ENCODE measurements around the gene LRRC75A. TPM values are rescaled to one million over a fixed set of nuclear protein-coding genes. Genes with fewer than 3 reads are reported as not detected.
A peak's percentile ranks its signal among the peaks of the same experiment; 100 is the strongest.

LRRC75A gene
- total and polyA plus RNA-seq, 2 donors (not counting 1 experiment from before 2014, with no cell fraction given): 2.0 to 3.4 TPM

- ATAC-seq (ENCODE audit: low read depth) (no peak), DNase-seq (no peak)
- H3K27me3 ChIP-seq (replicated peaks in 1 of 4; ENCODE audit: control extremely low read depth in 1 of 4, control insufficient read depth in 3 of 4, insufficient read depth in 4 of 4, low read length in 3 of 4): no peaks in the 10 kb centered on the region
- H3K27me3 Mint-ChIP-seq: no peaks in the 10 kb centered on the region
- no peaks in the 10 kb centered on the region for H3K36me3 ChIP-seq (replicated peaks in 1 of 2; ENCODE audit: control extremely low read depth in 1 of 2, control insufficient read depth in 1 of 2, extremely low read depth in 1 of 2, insufficient read depth in 2 of 2, low read length in 1 of 2)
- no peaks in the 10 kb centered on the region for H4K20me1 ChIP-seq (ENCODE audit: control insufficient read depth, insufficient read depth, low read length, poor library complexity, severe bottlenecking)
- H3K79me2 ChIP-seq (ENCODE audit: control insufficient read depth, insufficient read depth, low read length): no peaks in the 10 kb centered on the region
- H3K27ac ChIP-seq (ENCODE audit: low read length in 2 of 2): no peak overlapping the region
- no peak overlapping the region for H3K4me3 ChIP-seq (ENCODE audit: control extremely low read depth in 1 of 5, extremely low read depth in 1 of 5, insufficient read depth in 1 of 5, low read depth in 2 of 5, low read length in 4 of 5)
- 100% methylated on average over 1 of the region's 2 CpGs for WGBS (ENCODE audit: insufficient coverage)
- POLR2A ChIA-PET: interaction anchor here (1.4 to 1.7 kb wide), 2 partner anchors 52 to 251 kb away, joined by 3 to 13 read pairs; no protein-coding TSS in a partner anchor
- peak overlapping the region; percentile 99 for H3K27ac Mint-ChIP-seq
- peak overlapping the region; percentile 98 for H3K4me3 Mint-ChIP-seq
- CTCF ChIA-PET: interaction anchor here (1.4 to 3.4 kb wide), 4 partner anchors 31 to 454 kb away, joined by 4 to 68 read pairs (median 9); partner anchors contain the start of gene ZNF287
- H3K4me1 Mint-ChIP-seq: peaks cover 18% of the 10 kb centered on the region
- TF ChIP-seq EZH2 (IDR thresholded peaks at IDR 0.05; ENCODE audit: borderline replicate concordance, insufficient read depth, low read depth, low read length, poor library complexity, severe bottlenecking) (no peak), CTCF (IDR thresholded peaks at IDR 0.05) (no peak)
- H3K4me1 ChIP-seq (ENCODE audit: control insufficient read depth in 2 of 2, insufficient read depth in 2 of 2, low read length in 2 of 2): peaks cover 9 to 13% of the 10 kb centered on the region in 2 donors
- H3K9me3 Mint-ChIP-seq (ENCODE audit: insufficient read depth): no peaks in the 10 kb centered on the region
- H3K9me3 ChIP-seq (ENCODE audit: control extremely low read depth in 1 of 3, control insufficient read depth in 2 of 3, insufficient read depth in 1 of 3, low read length in 2 of 3): peaks cover 0 to 25% (median 2%) of the 10 kb centered on the region in 3 donors
- H3K9ac ChIP-seq (ENCODE audit: low read length): no peak overlapping the region
- peak overlapping the region; percentile 89 for H2AFZ ChIP-seq (ENCODE audit: insufficient read depth, low read depth, low read length, poor library complexity, severe bottlenecking)
- intact Hi-C loops (cut with micrococcal nuclease): loop anchor here (1.0 to 5.0 kb wide), 7 partner anchors 52 to 1500 kb away; partner anchors contain the start of genes ATPAF2, CENPV, COPS3 and GID4
- H3K4me2 ChIP-seq (replicated peaks; ENCODE audit: low read depth, low read length, poor library complexity, severe bottlenecking): peak overlapping the region; percentile 84
These were observed 45.1 kb upstream of the LRRC75A start for GRCh38 chr17:16537130-16537458.

GRCh38 chr17:16534236-16534635 lies 42.2 kb upstream of the LRRC75A start:
- H3K4me3 Mint-ChIP-seq: no peak overlapping the region

More at GRCh38 chr17:16534236-16534635, 42.2 kb upstream of the LRRC75A start:
- no peak overlapping the region for H3K4me2 ChIP-seq (replicated peaks; ENCODE audit: low read depth, low read length, poor library complexity, severe bottlenecking)
- no peak for TF ChIP-seq CTCF (IDR thresholded peaks at IDR 0.05)
- TF ChIP-seq EZH2 (IDR thresholded peaks at IDR 0.05; ENCODE audit: borderline replicate concordance, insufficient read depth, low read depth, low read length, poor library complexity, severe bottlenecking): no peak
- no peak overlapping the region for H3K4me3 ChIP-seq (ENCODE audit: control extremely low read depth in 1 of 5, extremely low read depth in 1 of 5, insufficient read depth in 1 of 5, low read depth in 2 of 5, low read length in 4 of 5)
- H3K27ac ChIP-seq (ENCODE audit: low read length in 2 of 2): no peak overlapping the region
- Mint-ChIP-seq H3K27ac (no peak overlapping the region), H3K27me3 (peaks cover 15% of the 10 kb centered on the region), H3K9me3 (ENCODE audit: insufficient read depth) (no peaks in the 10 kb centered on the region), H3K4me1 (peaks cover 18% of the 10 kb centered on the region)
- ChIA-PET CTCF (no interaction called here), POLR2A (no interaction called here)
- 100% methylated on average over 1 of the region's 1 CpG for WGBS (ENCODE audit: insufficient coverage)
- intact Hi-C loops (cut with micrococcal nuclease): no loop called here
- peaks cover 0 to 3% (median 1%) of the 10 kb centered on the region in 4 experiments for H3K27me3 ChIP-seq (replicated peaks in 1 of 4; ENCODE audit: control extremely low read depth in 1 of 4, control insufficient read depth in 3 of 4, insufficient read depth in 4 of 4, low read length in 3 of 4)
- H3K9me3 ChIP-seq (ENCODE audit: control extremely low read depth in 1 of 3, control insufficient read depth in 2 of 3, insufficient read depth in 1 of 3, low read length in 2 of 3): peaks cover 0 to 20% (median 2%) of the 10 kb centered on the region in 3 donors
- no peaks in the 10 kb centered on the region for H3K36me3 ChIP-seq (replicated peaks in 1 of 2; ENCODE audit: control extremely low read depth in 1 of 2, control insufficient read depth in 1 of 2, extremely low read depth in 1 of 2, insufficient read depth in 2 of 2, low read length in 1 of 2)
- no peak overlapping the region for H3K9ac ChIP-seq (ENCODE audit: low read length)
- H2AFZ ChIP-seq (ENCODE audit: insufficient read depth, low read depth, low read length, poor library complexity, severe bottlenecking): no peak overlapping the region
- no peak for ATAC-seq (ENCODE audit: low read depth)
- peaks cover 9 to 13% of the 10 kb centered on the region in 2 donors for H3K4me1 ChIP-seq (ENCODE audit: control insufficient read depth in 2 of 2, insufficient read depth in 2 of 2, low read length in 2 of 2)
- no peak for DNase-seq
- H4K20me1 ChIP-seq (ENCODE audit: control insufficient read depth, insufficient read depth, low read length, poor library complexity, severe bottlenecking): no peaks in the 10 kb centered on the region
- H3K79me2 ChIP-seq (ENCODE audit: control insufficient read depth, insufficient read depth, low read length): no peaks in the 10 kb centered on the region

Data from B cell (primary cell).